Activated T-cell treated with anti-CD3 and anti-CD28 coated beads for 48 hours (primary cell): Measurements from ENCODE around the gene FAM219B.
"Not testable (repeated sequence)": the region's sequence is repeated elsewhere in the genome, so short reads cannot be mapped to it uniquely, and the experiment has no call there.

Source experiments
- DNase-seq: peaks from one replicate; pipeline ENCODE4 v3.0.0-alpha.2; 2020; ENCODE audit warnings: low read depth

Gene FAM219B

GRCh38 chr15:74903676-74904075, 3.0 kb downstream of the FAM219B start:
- no peak for DNase-seq

- no peak for DNase-seq
Measured at GRCh38 chr15:74902295-74903075, 4.2 kb downstream of the FAM219B start.

DNA sequence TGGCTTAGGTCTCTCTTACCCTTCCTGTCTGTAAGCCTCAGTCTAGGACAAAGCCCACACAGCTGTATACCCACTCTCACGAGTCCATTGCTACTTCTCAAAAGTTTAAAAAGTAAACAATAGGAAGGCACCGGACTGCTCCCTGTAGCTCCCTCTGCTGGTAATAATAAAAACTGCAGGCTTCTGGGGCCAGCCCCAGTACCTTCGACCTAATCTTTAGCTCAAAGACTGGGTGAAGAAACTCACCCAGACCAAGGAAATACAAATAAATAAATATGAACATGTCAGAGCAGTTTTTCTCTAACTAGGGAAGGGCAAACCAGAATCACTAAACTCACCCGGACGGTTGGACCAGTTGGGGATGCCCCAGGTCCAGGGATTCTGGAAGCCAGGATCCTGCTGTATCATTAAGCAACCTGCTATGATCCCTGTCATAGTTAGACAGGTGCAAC, 5.0 kb downstream of the FAM219B start:
- DNase-seq = peak; percentile 44

DNA sequence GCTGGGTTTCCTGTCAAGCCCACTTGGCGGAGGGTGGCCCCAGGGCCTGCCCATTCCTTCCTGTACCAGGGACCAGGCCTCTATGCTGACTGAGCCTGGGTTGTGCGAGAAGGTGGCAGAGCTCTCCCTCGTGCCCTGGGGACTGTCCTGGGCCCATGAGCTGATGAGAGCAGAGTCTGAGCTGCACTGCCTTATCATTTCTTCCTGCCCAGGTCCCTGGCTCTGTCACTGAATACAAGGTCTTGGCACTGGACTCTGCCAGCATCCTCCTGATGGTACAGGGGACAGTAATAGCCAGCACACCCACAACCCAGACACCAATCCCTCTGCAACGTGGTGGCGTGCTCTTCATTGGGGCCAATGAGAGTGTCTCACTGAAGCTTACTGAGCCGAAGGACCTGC, 9.3 kb downstream of the FAM219B start:
- DNase-seq = no peak

- DNase-seq = no peak
Measured at GRCh38 chr15:74896316-74896715, 10.3 kb downstream of the FAM219B start.

GRCh38 chr15:74895830-74896229, 10.8 kb downstream of the FAM219B start:
- DNase-seq = no peak

DNA sequence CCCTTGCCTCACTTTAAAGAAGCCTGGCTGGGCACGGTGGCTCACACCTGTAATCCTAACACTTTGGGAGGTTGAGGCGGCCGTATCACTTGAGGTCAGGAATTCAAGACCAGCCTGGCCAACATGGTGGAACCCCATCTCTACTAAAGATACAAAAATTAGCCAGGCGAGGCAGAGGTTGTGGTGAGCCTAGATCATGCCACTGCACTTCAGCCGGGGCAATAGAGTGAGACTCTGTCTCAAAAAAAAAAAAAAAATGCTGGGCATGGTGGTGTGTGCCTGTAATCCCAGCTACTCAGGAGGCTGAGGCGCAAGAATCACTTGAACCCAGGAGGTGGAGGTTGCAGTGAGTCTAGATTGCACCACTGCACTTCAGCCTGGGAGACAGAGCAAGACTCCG, 12.3 kb downstream of the FAM219B start:
- not testable (repeated sequence) for DNase-seq

GRCh38 chr15:74893627-74894026, 13.0 kb downstream of the FAM219B start:
- DNase-seq = no peak

DNA sequence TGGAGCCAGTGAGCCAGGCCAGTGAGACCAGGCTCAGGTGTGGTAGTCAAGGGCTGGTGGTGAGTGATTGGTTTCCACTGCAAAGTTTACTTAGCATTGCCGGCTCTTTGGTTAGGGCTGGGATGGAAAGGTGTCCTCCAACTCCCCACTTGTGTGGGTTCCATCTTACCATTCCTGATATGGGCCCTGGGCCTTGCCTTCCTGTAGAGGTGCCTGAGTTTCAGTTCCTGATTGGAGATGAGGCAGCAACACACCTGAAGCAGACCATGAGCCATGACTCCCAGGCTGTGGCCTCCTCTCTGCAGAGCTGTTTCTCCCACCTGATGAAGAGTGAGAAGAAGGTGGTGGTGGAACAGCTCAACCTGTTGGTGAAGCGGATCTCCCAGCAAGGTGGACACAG, 13.7 kb downstream of the FAM219B start:
- DNase-seq = no peak

DNA sequence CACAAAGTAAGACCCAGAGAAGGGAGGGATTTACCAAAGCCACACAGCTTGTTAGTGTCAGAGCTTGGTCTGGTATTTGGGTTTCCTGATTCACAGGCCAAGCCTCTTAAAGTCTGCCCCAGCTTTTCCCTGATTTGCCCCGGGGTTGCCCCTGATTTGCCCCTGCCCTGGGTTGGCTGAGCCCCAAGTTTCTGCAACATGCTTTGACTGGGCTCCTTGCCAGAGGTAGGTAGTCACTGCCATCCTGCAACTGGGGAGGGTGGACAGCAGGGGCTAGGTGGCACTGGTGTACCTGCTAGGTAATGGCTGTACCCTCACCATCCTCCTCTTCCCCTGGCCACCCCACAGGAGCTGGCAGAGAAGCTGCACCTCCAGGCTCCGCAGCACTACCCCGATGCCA, 14.3 kb downstream of the FAM219B start:
- DNase-seq = no peak

GRCh38 chr15:74891469-74891868, 15.2 kb downstream of the FAM219B start:
- no peak for DNase-seq

DNA sequence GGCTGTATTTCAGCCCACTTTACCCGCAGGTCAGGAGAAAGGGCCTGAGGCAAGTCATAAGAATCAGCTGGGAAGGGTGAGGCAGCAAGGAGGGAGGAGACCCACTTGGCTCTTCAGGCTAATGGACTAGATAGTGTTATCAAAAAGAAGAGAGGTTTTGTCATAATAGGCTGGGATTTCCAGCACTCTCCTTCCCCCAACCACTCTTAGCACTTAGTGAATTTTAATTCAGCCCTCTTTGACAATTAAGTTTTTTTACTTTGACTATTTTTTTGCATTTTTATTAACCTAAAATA, 16.0 kb downstream of the FAM219B start:
- no peak for DNase-seq

DNA sequence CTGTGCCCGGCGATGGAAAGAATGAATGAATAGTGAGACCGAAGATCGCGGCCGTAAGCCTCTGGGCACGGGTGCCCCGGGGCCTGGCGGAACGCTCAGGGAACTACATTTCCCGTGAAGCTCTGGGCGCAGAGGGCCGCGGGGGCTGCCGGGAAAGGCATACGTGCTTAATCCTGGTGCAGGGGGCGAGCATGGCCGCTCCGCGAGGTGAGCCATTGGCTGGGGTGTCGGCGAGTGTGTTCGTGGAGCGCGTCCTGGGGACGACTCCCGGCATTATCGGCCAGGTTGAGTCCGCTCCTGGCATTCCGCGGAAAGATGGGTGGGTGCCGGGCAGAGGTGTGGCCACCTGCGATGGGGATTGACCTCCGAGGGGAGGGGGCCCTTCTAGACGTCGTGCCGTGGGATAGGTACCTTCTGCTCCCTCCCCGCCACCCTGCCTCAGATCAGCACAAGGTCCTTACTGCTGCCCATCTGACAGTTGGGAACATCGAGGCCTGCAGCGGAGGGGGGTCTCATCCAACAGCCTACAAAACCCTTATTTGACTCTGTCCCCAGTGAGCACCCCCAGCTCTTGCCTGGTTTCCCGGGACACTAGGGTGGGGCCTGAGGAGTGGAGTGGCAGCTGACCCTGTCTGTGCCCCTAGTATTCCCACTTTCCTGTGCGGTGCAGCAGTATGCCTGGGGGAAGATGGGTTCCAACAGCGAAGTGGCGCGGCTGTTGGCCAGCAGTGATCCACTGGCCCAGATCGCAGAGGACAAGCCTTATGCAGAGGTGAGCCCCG, 16.6 kb downstream of the FAM219B start, which contains the start of gene MPI:
Gene MPI (plus strand): TSS at position 160 of the 782 bp plus-strand sequence. CDS start 32 bp downstream, at position 192.
- DNase-seq = peak; percentile 86

GRCh38 chr15:74889390-74889882, 17.2 kb downstream of the FAM219B start:
- DNase-seq = no peak

DNA sequence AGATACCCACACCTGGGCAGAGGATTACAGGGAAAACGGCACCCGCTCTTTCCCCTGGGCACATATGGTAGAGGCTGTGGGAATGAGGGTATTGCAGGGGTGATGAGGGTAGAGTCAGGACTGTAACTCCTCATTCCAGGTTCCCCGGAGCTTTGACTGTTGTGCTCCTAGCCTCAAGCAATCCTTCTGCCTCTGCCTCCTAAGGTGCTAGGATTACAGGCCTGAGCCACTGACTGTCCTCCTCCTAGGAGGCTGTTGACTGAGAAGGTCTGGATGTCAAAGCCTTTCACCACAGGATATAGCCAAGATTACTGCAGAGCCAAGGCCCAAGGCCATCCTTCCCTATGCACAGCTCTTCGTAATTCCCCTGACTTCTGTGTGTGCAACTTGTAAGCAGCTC, 17.9 kb downstream of the FAM219B start:
- DNase-seq = no peak

DNA sequence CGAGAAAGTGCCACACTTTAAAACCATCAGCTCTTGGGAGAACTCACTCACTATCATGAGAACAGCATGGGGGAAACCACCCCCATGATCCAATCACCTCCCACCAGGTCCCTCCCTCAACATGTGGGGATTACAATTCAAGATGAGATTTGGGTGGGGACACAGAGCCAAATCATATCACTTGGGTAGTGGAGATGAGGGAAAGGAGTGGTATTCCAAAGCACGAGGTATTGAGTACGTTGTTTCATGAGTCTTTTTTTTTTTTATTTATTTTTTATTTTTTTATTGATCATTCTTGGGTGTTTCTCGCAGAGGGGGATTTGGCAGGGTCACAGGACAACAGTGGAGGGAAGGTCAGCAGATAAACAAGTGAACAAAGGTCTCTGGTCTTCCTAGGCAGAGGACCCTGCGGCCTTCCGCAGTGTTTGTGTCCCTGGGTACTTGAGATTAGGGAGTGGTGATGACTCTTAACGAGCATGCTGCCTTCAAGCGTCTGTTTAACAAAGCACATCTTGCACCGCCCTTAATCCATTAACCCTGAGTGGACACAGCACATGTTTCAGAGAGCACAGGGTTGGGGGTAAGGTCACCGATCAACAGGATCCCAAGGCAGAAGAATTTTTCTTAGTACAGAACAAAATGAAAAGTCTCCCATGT, 19.0 kb downstream of the FAM219B start:
- DNase-seq = not testable (repeated sequence)

DNA sequence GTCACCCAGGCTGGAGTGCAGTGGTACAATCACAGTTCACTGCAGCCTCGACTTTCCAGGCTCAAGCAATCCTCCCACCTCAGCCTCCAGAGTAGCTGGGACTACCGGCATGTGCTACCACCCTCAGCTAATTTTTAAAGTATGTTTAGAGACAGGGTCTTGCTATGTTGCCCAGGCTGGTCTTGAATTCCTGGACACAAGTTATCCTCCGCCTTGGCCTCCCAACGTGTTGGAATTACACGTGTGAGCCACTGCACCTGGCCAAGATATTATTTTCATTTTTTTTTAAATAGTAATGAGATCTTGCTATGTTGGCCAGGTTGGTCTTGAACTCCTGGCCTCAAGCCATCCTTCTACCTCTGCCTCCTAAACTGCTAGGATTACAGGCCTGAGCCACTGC, 21.2 kb downstream of the FAM219B start:
- no peak for DNase-seq

DNA sequence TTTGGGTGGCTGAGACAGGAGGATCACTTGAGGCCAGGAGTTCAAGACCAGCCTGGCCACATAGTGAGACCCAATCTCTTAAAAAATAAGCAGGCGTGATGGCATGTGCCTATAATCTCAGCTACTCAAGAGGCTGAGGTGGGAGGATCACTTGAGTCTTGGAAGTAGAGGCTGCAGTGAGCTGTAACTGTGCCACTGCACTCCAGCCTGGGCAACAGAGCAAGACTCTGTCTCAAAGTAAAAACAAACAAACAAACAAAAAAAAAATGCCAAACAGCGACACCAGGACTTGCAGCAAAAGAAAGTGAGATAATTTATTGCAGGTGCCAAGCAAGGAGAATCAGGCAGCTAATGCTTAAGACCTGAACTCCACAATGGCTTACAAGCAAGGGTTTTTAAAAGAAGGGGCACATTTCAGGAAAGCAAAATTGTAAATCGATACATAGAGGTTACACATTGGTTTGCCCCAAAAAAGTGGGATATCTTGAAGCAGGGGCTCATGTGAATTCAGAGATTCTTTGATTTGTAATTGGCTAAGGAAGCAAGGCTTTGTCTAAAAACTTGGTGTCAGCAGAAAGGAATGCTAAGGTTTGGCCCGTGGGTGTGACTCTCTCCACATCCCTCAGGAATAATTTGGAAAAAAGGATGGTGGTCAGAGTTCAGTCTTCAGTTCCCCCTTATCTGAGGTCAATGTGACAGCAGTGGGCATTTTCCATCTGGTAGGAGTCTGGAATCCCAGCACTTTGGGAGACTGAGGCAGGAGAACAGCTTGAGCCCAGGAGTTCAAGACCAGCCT, 22.0 kb downstream of the FAM219B start:
- no peak for DNase-seq

DNA sequence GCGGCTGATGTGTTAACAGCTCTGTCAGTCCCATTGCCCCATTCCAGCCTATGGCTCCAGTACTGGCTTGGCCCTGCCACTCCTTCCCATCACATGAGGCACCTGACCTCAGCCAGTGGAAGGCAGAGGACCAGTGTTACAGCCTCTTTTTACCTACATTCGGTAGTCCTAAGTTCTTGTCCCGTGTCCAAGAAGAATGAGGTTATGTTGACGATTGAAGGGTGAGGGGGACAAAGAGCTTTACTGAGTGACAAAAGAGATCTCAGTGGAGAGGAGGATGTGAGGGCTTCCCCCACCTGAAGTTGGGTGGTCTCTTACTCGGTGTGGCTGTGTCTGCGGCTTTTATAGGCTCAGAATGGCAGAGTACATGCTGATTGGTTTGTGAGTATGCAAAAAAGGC, 24.1 kb downstream of the FAM219B start:
- DNase-seq = no peak

DNA sequence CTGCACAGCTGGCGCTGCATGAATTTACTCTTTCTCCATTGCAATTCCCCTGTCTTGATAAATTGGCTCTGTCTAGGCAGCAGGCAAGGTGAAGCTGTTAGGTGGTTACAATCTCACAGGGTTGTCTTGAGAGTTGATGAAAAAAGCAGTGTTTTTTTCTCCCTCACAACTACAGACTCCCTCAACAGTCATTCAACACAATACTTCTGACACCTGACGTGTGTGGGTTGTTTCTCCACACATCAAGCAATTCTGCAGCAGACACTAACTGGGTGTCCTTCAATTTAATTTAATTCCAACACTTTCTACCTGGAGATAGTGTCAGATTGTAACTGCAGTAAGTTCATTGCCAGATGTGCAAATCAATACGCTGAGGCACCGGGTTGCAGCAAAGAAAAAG, 28.4 kb downstream of the FAM219B start:
- no peak for DNase-seq

GRCh38 chr15:74873756-74874424, 32.8 kb downstream of the FAM219B start:
- DNase-seq = no peak
